PFSK-1 (cell line): ENCODE results near the gene ENG.

Source experiments
- FOXP2 ChIP-seq: optimal IDR thresholded peaks from 2 replicates; pipeline ENCODE3; 2011; ENCODE audit warnings: borderline replicate concordance, control low read depth, inconsistent platforms; ENCODE audit not compliant: insufficient read depth; ENCODE audit errors: extremely low read length, extremely low read depth
- POLR2AphosphoS5 ChIP-seq: IDR thresholded peaks from 2 replicates; pipeline ENCODE4 v1.6.1; 2012; ENCODE audit warnings: low read depth, mild to moderate bottlenecking, control low read depth, low read length, moderate library complexity
- SIN3A ChIP-seq: IDR thresholded peaks from 2 replicates; pipeline ENCODE4 v1.6.1; 2012; ENCODE audit warnings: mild to moderate bottlenecking, low read length, moderate library complexity, borderline replicate concordance; ENCODE audit not compliant: insufficient read depth
- TAF1 ChIP-seq: IDR thresholded peaks from 2 replicates; pipeline ENCODE4 v1.6.1; 2012; ENCODE audit warnings: low read length, control low read depth, borderline replicate concordance; ENCODE audit not compliant: insufficient read depth
- TF ChIP-seq, protein P1 (sequence below), 2 experiments: IDR thresholded peaks; 2 replicates each; pipeline versions ENCODE4 v1.6.1 to v1.8.0; 2011 to 2012; ENCODE audit warnings: low read depth in 2 of 2, low read length in 2 of 2, control low read depth in 1 of 2, inconsistent platforms in 1 of 2, mild to moderate bottlenecking in 1 of 2, moderate library complexity in 1 of 2; ENCODE audit not compliant: insufficient read depth in 1 of 2

The ENG gene

DNA sequence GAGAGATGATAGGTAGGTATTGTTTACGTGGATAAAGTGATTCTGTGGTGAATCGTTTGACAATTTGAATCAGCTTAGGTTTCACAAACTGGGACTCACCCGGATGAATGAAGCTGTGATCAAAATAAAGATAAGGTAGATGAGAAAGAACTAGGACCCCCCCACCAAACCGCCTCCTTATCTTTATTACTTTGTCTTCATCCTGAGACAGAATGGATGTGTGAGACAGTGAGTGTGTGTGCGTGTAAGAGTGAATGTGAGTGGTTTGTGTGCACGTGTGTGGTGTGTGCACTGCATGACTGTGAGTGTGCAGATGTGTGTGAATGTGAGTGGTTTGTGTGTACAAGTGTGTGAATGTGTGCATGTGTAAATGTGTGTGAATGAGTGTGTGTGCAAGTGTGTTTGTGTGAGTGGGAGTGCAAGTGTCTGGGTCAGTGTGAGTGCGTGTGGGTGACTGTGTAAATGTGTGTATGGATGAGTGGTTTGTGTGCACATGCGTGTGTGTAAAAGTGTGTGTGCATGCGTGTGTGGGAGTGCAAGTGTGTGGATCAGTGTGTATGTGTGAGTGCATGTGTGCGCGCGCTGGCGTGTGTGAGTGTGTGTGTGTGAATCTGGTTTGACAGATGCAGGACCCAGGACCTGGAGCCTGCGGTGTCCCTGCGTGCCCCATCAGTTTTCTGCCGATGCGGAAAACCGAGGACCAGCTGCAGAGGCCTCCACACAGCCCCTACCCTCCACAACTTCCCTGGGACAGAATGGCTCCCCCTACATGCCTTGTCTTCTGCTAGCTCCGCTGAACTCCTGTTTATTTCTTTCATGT, 11.4 kb upstream of the ENG start:
- TF ChIP-seq SIN3A = no peak
- TF ChIP-seq FOXP2 = no peak
- TF ChIP-seq, protein P1, sequence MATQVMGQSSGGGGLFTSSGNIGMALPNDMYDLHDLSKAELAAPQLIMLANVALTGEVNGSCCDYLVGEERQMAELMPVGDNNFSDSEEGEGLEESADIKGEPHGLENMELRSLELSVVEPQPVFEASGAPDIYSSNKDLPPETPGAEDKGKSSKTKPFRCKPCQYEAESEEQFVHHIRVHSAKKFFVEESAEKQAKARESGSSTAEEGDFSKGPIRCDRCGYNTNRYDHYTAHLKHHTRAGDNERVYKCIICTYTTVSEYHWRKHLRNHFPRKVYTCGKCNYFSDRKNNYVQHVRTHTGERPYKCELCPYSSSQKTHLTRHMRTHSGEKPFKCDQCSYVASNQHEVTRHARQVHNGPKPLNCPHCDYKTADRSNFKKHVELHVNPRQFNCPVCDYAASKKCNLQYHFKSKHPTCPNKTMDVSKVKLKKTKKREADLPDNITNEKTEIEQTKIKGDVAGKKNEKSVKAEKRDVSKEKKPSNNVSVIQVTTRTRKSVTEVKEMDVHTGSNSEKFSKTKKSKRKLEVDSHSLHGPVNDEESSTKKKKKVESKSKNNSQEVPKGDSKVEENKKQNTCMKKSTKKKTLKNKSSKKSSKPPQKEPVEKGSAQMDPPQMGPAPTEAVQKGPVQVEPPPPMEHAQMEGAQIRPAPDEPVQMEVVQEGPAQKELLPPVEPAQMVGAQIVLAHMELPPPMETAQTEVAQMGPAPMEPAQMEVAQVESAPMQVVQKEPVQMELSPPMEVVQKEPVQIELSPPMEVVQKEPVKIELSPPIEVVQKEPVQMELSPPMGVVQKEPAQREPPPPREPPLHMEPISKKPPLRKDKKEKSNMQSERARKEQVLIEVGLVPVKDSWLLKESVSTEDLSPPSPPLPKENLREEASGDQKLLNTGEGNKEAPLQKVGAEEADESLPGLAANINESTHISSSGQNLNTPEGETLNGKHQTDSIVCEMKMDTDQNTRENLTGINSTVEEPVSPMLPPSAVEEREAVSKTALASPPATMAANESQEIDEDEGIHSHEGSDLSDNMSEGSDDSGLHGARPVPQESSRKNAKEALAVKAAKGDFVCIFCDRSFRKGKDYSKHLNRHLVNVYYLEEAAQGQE (IDR thresholded peaks at IDR 0.05; ENCODE audit: insufficient read depth in 1 of 2, low read depth in 2 of 2, low read length in 2 of 2) = no peak
- no peak for TF ChIP-seq TAF1
- TF ChIP-seq POLR2AphosphoS5 = peak; percentile 35; the same call in 1 of the 2 replicates

DNA sequence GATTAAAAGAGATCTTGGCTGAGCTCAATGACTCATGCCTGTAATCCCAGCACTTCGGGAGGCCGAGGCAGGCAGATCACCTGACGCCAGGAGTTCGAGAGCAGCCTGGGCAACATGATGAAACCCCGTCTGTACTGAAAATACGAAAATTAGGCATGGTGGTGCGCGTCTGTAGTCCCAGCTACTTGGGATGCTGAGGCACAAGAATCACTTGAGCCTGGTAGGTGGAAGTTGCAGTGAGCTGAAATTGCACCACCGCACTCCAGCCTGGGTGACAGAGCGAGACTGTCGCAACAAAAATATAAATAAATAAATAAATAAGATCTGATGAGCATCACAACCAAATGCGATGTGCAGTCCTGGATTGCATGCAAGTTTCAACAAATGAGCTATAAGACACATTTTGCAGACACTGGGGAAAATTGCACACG, 8.7 kb upstream of the ENG start:
- TF ChIP-seq TAF1 (no peak), POLR2AphosphoS5 (no peak), FOXP2 (no peak)
- TF ChIP-seq, protein P1 (IDR thresholded peaks at IDR 0.05; ENCODE audit: insufficient read depth in 1 of 2, low read depth in 2 of 2, low read length in 2 of 2) = no peak

DNA sequence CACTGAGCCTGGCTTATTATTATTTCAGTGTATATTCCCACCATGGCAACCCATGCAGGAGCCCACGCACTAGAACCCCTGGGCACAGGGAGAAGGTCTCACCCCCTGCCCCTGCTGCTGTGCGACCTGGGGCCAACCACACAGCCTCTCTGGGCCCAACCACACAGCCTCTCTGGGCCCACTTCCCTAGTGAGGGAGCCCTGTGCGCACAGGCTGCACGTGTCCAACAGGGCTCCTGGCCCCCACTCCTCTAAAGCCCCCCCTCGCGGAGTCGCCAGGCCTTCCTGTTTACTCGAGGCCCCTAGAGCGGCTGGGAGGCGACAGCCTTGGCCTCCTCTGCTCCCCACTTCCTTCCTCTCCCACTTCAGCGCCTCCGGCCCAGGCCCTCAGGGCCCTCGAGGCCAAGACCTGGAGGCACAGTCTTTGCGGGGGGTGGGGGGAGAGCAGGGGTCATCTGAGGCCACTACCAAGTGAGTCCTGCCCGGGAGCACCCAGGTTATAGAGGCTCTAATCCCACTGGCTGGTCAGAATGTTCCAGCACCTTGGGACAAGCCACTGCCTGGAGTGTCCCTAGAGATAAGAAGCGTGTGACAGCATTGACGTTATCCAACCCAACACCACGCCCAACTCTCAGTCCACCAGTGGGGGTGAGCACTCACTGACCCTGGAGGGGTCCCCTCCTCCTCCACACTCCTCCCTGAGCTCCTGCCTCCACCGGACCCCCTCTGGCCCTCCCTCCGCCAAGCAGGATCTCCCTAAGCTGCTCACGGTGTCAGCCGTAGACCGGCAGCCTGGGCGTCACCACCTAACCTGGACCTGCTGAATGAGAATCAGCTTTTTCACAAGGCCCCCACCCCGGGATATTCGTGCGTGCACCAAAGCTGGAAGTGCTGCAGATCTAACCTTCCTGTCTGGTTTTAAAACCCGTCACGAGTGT, 7.9 kb upstream of the ENG start:
- TF ChIP-seq POLR2AphosphoS5 (no peak), SIN3A (0 out of 2 replicates have a peak, but pooled peaks have one; percentile 44)
- TF ChIP-seq, protein P1 (IDR thresholded peaks at IDR 0.05; ENCODE audit: insufficient read depth in 1 of 2, low read depth in 2 of 2, low read length in 2 of 2) = peak in 1 of 2 experiments; percentile 57; a peak in 1 of 4 replicates

DNA sequence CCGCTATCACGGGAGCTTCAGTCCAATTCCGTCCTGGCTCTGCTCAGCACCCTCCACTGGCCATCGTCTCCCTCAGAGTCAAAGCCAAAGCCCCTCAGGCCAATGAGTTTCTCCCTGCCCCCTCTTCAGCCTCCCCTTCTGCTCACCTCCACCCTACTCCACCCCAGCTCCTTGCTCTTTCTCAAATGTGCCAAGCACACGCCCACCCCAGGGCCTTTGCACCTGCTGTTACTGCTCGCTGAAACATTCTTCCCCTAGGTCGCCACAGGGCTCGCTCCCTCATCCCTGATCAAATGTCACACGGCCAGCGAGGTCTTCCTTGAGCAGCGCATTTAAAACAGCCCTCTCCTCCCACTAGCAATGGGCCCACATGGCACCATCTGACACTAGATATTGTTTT, 6.3 kb upstream of the ENG start:
- TF ChIP-seq, protein P1 (IDR thresholded peaks at IDR 0.05; ENCODE audit: insufficient read depth in 1 of 2, low read depth in 2 of 2, low read length in 2 of 2) = no peak
- TF ChIP-seq POLR2AphosphoS5 (no peak), TAF1 (no peak), FOXP2 (no peak), SIN3A (no peak)
